ENCODE data around the gene MEGF11.

The MEGF11 gene

DNA sequence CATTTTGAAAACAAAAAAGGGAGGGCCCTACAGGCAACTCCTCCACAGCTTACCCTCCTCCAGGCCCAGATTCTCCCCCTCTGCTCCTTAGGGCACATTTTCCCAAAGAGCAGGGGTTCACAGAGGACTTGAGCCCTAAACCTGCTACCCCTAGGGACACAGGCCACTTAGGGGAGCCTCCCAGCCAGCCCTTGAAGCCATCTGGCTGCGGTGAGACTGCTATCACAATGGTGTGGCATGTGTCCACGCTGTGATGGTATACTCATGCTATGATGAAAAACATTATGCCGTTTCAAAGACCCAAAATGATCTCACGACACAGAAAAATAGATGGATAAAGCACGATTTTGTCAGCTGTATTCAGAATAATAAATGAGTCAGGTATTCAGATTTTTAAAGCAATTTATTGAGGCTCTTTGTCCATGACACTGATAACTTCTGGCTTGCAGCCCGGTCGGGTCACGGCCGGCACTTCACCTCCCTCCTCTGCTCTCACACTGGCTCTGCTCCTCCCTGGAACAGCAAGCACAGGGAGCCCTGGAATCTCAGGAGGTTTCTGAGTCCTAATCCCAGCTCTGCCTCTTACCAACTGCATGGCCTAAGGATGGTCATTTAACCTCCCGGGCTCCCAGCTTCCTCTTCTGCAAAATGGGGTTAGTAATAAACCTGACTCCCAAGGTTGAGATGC is 115.3 kb downstream of the MEGF11 start:
- no peak for DNase-seq

- no peak for DNase-seq
Observed at GRCh38 chr15:66136948-66137347, 116.6 kb downstream of the MEGF11 start.

DNA sequence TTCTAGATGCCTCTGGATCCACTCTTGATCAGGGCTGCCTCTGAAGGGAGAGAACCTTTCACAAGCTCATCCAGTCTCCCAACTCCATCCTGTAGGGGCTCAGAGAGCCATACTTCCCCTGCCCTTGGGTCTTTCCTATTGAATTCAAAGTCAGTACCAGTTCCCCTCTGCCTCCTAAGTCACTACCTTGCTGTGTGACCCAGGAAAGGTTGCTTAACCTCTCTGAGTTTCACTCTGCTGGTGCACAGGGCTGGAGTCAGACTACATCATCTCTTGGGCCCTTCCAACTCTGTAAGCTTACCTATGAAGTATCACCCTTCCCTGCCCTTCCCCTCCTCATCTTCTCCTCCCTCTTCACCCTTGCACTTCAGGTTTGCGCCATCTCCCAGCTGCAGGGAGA is 117.9 kb downstream of the MEGF11 start:
- no peak for DNase-seq

GRCh38 chr15:66134284-66134683 is 119.3 kb downstream of the MEGF11 start:
- DNase-seq: no peak

DNA sequence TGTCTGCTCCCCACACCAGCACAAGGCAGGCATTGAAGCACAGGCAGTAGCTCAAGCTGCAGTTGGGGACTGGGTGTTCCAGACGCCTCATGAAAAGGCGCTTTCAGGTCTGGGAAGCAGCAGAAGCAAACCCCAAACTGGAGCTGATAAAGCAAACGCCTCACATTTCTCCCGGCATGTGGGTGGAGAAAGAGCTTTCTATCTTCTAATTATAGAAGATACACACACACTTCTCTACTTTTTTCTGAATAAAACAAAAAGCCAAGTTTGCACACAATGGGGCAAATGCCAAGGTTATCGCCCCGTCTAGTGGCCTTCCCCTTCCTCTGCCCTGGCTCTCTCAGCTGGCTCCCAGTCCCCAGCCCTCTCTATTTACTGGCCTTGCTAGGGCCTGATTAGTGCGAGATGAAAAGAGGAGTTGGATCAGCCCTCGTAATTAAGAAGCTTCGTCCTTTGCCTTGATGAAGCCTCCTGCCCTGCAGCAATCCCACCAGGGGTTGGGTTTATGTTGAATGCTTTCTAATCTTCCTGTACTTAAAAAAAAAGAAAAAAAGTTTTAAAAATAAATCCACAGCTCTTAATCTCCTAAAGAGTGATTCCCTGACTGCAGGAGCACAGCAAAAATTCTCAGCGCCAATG is 120.2 kb downstream of the MEGF11 start:
- no peak for DNase-seq

DNA sequence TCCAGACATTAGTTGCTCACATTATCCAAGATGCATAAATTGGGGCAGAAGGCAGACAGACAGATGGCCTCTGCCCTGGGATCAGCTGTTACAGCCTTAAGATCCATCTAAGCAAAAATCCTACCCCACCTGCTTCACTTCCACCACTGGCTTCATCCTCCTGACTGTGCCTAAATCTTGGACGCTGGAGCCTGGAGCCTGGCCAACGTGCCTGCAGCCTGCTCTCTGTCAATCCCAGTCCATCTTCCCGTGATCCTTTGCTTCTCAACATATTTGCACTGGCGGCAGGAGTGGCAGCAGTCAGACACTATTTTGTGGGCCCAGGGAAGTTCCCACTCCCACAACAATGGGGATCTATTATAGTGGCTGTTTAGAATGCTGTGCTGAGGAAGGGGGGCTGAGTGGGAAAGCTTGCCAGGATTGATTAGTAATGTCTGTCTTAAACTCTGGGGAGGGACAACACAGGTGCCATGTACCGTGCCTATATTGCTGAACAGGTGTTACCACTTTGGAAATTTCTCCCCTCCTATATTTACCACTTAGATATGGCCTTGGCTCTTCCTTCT is 121.2 kb downstream of the MEGF11 start:
- no peak for DNase-seq

DNA sequence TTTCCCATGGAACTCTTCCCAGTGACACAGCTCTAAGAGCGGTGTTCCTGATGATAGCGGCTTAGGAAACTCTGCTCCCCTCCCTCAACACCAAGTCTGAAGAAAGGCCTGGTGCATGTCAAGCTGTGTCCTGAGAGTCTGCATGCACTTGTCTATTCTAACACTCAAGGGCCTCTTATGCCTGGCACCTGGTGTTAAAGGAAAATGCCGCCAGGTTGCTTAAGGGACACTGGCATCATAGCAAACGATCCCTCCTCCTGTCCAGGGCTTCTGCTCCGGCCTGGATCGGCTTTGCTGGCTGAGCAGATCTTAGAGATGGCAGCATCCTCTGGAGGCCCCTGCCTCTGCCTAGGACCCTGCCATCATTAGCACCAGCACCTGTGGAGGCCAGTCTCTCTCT is 121.7 kb downstream of the MEGF11 start:
- DNase-seq: no peak

GRCh38 chr15:66131200-66131599 is 122.3 kb downstream of the MEGF11 start:
- no peak for DNase-seq

- DNase-seq: no peak
Observed at GRCh38 chr15:66130496-66131034, 123.0 kb downstream of the MEGF11 start.

- DNase-seq: no peak
Observed at GRCh38 chr15:66129586-66129985, 124.0 kb downstream of the MEGF11 start.

- no peak for DNase-seq
Observed at GRCh38 chr15:66128116-66128680, 125.4 kb downstream of the MEGF11 start.

DNA sequence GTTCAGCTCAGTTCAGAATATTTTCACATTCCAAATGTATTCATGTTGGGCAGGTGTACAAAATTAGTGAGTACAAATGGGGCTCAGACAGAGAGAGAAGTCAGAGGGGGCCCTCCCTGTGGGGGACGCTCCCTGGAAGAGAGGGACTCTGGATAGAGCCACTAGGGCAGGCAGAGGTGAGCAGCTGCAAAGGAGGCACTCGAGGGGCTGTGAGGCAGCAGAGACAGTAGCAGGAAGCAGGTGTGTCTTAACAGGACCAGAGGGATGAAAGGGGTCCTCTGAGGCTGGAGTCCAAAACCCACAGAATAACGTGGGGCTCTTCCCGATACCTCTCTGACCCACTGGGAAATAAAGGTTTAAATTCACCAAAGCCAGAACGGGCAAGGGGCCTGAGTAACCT is 127.1 kb downstream of the MEGF11 start:
- DNase-seq: no peak

DNA sequence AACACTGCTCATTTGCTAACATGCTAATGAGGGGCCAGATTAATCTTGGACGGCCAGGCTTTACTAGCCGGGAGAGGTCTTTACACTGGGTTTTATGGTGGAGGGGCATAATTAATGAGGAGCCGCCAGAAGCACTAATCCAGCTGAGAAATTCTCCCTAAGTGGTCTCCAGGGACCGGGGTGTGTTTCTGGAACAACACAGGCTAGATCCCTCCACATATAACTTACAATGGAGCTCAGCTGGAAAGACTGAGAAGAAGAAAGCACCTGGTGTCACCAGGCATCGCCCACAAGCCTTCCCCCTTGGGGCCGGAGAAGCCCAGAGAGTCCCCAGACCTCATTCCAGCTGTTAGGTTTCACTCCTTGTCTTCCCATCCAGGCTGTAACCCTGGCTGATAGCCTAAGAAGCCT is 127.5 kb downstream of the MEGF11 start:
- no peak for DNase-seq

GRCh38 chr15:66124651-66125050 is 128.9 kb downstream of the MEGF11 start:
- DNase-seq: no peak

GRCh38 chr15:66123799-66124198 is 129.8 kb downstream of the MEGF11 start:
- no peak for DNase-seq

- DNase-seq: no peak
Observed at GRCh38 chr15:66120422-66120821, 133.1 kb downstream of the MEGF11 start.

DNA sequence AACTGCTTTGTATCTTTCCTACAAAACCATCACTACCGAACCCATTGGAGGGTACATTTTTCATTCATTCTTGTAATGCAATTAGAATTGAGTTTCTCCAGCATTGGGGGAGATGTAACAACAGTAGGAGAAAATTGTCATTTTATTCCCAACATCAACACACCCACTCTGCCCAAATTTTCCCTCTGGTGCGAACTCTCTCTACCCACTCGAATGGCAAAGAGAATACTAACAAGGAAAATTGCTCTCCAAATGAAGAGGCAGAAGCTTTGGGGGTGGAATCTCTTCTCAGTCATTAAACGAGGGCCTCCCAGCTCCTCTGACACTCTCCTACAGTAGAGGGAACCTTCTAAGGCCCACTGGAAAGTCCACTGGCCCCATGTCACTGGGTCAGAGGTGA is 135.7 kb downstream of the MEGF11 start:
- no peak for DNase-seq

- DNase-seq: no peak
Observed at GRCh38 chr15:66115568-66116206, 137.9 kb downstream of the MEGF11 start.

GRCh38 chr15:66114863-66115425 is 138.6 kb downstream of the MEGF11 start:
- no peak for DNase-seq

GRCh38 chr15:66112388-66112787 is 141.2 kb downstream of the MEGF11 start:
- no peak for DNase-seq

- no peak for DNase-seq
Observed at GRCh38 chr15:66111363-66111762, 142.2 kb downstream of the MEGF11 start.

DNA sequence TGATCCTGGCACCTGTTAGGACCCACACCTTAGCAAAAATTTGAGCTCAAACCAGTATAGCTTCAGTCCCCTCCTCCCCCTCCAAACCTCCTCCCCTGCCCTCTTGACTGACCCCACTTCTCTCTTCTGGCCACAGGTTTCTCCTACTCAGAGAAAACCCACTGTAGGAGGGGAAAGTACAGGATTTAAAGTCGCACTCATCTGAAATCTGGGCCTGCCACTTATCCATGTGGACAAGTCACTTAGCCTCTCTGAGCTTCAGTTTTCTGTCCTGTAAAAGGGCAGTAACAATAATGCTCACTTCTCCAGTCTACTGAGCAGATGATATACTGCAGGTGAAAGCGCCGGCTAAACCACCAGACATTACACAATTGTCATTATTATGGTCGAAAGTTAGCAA is 142.7 kb downstream of the MEGF11 start:
- DNase-seq: no peak

- no peak for DNase-seq
Observed at GRCh38 chr15:66109826-66110225, 143.7 kb downstream of the MEGF11 start.
